ENCODE measurements around the gene CAT.

CAT gene

GRCh38 chr11:34425360-34425759 lies 13.4 kb upstream of the CAT start:
- no peak for DNase-seq (ENCODE audit: low read depth)

- DNase-seq (ENCODE audit: low read depth), result peak; percentile 56
Measured at GRCh38 chr11:34425867-34426266, 12.9 kb upstream of the CAT start.

GRCh38 chr11:34426766-34427185 lies 12.0 kb upstream of the CAT start:
- DNase-seq (ENCODE audit: low read depth), result peak; percentile 92

GRCh38 chr11:34427186-34427805 lies 11.4 kb upstream of the CAT start:
- peak; percentile 82 for DNase-seq (ENCODE audit: low read depth)

GRCh38 chr11:34431979-34432378 lies 6.8 kb upstream of the CAT start:
- DNase-seq (ENCODE audit: low read depth), result no peak

GRCh38 chr11:34432822-34433221 lies 5.9 kb upstream of the CAT start:
- no peak for DNase-seq (ENCODE audit: low read depth)

GRCh38 chr11:34433899-34434298 lies 4.8 kb upstream of the CAT start:
- DNase-seq (ENCODE audit: low read depth), result no peak

GRCh38 chr11:34437224-34438125 lies 1.3 kb upstream of the CAT start:
- DNase-seq (ENCODE audit: low read depth), result no peak

GRCh38 chr11:34439610-34440198 lies 970 bp downstream of the CAT start:
- no peak for DNase-seq (ENCODE audit: low read depth)

GRCh38 chr11:34441814-34442213 lies 3.1 kb downstream of the CAT start:
- DNase-seq (ENCODE audit: low read depth), result no peak

- no peak for DNase-seq (ENCODE audit: low read depth)
Measured at GRCh38 chr11:34443136-34443535, 4.4 kb downstream of the CAT start.

- DNase-seq (ENCODE audit: low read depth), result no peak
Measured at GRCh38 chr11:34444428-34444827, 5.7 kb downstream of the CAT start.

- no peak for DNase-seq (ENCODE audit: low read depth)
Measured at GRCh38 chr11:34445956-34446355, 7.2 kb downstream of the CAT start.

- no peak for DNase-seq (ENCODE audit: low read depth)
Measured at GRCh38 chr11:34446386-34446785, 7.7 kb downstream of the CAT start.

- DNase-seq (ENCODE audit: low read depth), result no peak
Measured at GRCh38 chr11:34447044-34447443, 8.3 kb downstream of the CAT start.

GRCh38 chr11:34448223-34448994 lies 9.7 kb downstream of the CAT start:
- DNase-seq (ENCODE audit: low read depth), result no peak

- no peak for DNase-seq (ENCODE audit: low read depth)
Measured at GRCh38 chr11:34449013-34449412, 10.3 kb downstream of the CAT start.

GRCh38 chr11:34451053-34451452 lies 12.3 kb downstream of the CAT start:
- no peak for DNase-seq (ENCODE audit: low read depth)

- no peak for DNase-seq (ENCODE audit: low read depth)
Measured at GRCh38 chr11:34454308-34455032, 15.7 kb downstream of the CAT start.

GRCh38 chr11:34457607-34458006 lies 18.9 kb downstream of the CAT start:
- no peak for DNase-seq (ENCODE audit: low read depth)

GRCh38 chr11:34458525-34458924 lies 19.8 kb downstream of the CAT start:
- DNase-seq (ENCODE audit: low read depth), result no peak

Data from GM04504 (cell line).